Muscle layer of duodenum (tissue), 2 donors: Measurements from ENCODE around the gene PHACTR4.

ENCODE experiments used
- H3K27ac ChIP-seq: one replicate; pipeline ENCODE4 v1.7.0; 2013; ENCODE audit warnings: mild to moderate bottlenecking, low read length
- H3K27me3 ChIP-seq: one replicate; pipeline ENCODE4 v1.7.0; 2013; ENCODE audit warnings: low read depth, mild to moderate bottlenecking, control low read depth, low read length
- H3K36me3 ChIP-seq, 2 donors: one replicate each; pipeline ENCODE4 v1.7.0; 2013; ENCODE audit warnings: low read length in 2 of 2, control low read depth in 1 of 2, mild to moderate bottlenecking in 1 of 2; ENCODE audit not compliant: insufficient read depth in 2 of 2, control insufficient read depth in 1 of 2
- H3K4me1 ChIP-seq, 2 donors: one replicate each; pipeline ENCODE4 v1.7.0; 2013; ENCODE audit warnings: low read length in 2 of 2, mild to moderate bottlenecking in 2 of 2, control low read depth in 1 of 2, moderate library complexity in 1 of 2; ENCODE audit not compliant: insufficient read depth in 2 of 2, control insufficient read depth in 1 of 2
- H3K4me3 ChIP-seq, 2 donors: one replicate each; pipeline ENCODE4 v1.7.0; 2013; ENCODE audit warnings: low read length in 2 of 2, low read depth in 1 of 2, mild to moderate bottlenecking in 1 of 2
- H3K9me3 ChIP-seq, 2 donors: one replicate each; pipeline ENCODE4 v1.7.0; 2013; ENCODE audit warnings: low read length in 2 of 2, control low read depth in 1 of 2, mild to moderate bottlenecking in 1 of 2; ENCODE audit not compliant: control insufficient read depth in 1 of 2
- donor health status: healthy.

PHACTR4 gene

DNA sequence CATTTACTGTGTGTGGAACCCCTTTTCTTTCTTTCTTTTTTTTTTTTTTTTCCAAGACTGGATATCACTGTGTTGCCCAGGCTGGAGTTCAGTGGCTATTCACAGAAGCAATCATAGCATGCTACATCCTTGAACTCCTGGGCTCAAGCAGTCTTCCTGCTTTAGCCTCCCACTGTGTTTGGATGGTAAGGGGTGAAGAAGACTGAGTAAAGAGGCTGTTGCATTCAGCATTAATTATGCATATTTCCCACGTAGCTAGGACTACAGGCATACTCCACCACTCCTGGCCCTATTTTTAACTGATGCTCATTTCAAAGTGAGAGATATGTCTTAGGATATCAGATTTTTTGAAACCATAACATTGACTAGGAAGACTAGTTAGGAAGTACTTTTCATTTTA lies 39.5 kb downstream of the PHACTR4 start:
- H3K4me3 ChIP-seq, result no peak overlapping the region
- H3K36me3 ChIP-seq, result peaks cover 0 to 5% of the 10 kb centered on the region in 2 donors
- H3K9me3 ChIP-seq, result no peaks in the 10 kb centered on the region
- H3K27ac ChIP-seq, result no peak overlapping the region
- H3K27me3 ChIP-seq, result no peaks in the 10 kb centered on the region
- peaks cover 0 to 5% of the 10 kb centered on the region in 2 donors for H3K4me1 ChIP-seq

DNA sequence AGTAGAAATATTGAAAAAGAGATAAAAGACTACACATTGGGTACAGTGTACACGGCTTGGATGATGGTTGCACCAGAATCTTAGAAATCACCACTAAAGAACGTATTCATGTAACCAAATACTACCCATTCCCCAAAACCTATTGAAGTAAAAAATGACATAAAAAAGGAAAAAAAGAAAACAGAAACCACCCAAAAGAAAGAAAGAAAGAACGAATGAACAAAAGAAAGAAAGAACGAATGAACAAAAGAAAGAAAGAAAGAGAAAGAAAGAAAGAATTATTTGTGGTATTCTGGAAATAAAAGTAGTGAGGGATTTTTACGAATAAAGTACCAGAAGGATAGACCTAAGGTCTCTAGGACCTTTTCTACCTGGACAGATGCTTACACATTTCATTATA lies 42.1 kb downstream of the PHACTR4 start:
- Histone ChIP-seq H3K27me3 (no peaks in the 10 kb centered on the region), H3K9me3 (no peaks in the 10 kb centered on the region), H3K36me3 (peaks cover 0 to 5% of the 10 kb centered on the region in 2 donors), H3K27ac (no peak overlapping the region), H3K4me1 (peaks cover 3 to 5% of the 10 kb centered on the region in 2 donors), H3K4me3 (no peak overlapping the region)

DNA sequence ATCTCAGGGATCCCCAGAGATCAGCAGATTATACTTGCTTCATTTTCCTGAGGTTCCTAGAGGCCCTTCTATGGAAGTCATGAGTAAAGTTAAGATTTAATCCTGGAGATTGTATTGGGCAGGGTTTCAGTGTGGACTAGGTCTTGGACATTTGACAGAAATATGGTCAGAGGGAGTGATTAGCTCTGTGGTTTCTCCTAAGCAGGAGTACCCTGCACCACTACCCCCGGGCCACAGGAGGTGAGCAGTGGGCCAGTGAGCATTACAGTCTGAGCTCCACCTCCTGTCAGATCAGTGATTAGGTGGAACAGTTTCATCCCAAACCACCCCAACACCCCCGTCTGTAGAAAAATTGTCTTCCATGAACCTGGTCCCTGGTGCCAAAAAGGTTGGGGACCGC lies 43.2 kb downstream of the PHACTR4 start:
- Histone ChIP-seq H3K36me3 (peaks cover 0 to 5% of the 10 kb centered on the region in 2 donors), H3K9me3 (no peaks in the 10 kb centered on the region), H3K4me1 (peaks cover 6 to 7% of the 10 kb centered on the region in 2 donors), H3K4me3 (no peak overlapping the region), H3K27me3 (no peaks in the 10 kb centered on the region), H3K27ac (no peak overlapping the region)

DNA sequence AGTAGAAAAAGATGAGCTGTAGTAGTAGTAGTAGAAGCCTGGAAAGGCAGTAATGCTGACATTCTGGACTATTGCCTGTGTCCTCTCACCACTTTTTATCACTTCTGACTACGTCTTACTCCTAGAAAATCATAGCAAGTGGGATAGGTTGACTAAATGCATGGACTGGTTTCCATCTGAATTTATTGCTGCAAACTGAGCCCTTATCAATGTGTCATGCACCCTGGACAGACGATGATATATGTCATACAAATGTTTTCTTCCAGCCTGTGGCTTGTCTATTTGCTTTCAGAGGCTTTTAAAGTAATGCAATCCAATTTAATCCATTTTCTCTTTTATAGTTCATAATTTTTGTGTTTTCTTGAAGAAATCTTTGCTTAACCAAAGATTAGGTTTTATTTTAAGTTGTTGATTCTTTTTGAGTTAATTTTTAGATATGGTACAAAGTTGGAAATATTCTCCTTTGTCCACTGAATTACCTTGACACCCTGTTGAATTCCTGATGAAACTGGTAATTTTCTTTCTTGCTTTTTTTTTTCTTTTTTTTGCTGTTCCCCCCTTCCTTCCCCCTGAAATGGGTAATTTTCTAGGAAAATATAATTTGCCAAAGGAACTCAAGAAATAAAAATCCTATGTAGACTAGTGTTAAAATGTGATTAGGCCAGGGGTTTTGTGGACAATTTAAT lies 47.1 kb downstream of the PHACTR4 start:
- Histone ChIP-seq H3K9me3 (no peaks in the 10 kb centered on the region), H3K4me3 (no peak overlapping the region), H3K4me1 (peaks cover 3 to 8% of the 10 kb centered on the region in 2 donors), H3K36me3 (peaks cover 0 to under 1% of the 10 kb centered on the region in 2 donors), H3K27ac (no peak overlapping the region), H3K27me3 (no peaks in the 10 kb centered on the region)

DNA sequence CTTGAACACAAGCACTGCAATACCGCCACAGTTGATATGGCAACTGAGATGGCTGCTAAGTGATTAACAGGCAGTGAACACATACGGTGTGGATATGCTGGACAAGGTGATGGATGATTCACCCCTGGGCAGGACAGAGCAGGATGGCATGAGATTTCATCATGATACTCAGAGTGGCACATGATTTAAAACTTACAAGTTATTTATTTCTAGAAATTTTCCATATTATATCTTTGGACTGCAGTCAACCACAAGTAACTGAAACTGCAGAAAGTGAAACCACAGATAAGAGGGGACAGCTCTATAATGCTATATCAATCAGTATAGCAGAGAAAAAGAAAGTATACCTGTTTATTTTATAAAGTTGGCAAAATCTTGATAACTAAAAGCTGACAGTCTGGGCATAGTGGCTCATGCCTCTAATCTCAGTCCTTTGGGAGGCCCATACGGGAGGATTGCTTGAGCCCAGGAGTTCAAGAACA lies 47.9 kb downstream of the PHACTR4 start:
- Histone ChIP-seq H3K27me3 (no peaks in the 10 kb centered on the region), H3K36me3 (no peaks in the 10 kb centered on the region), H3K27ac (no peak overlapping the region), H3K9me3 (no peaks in the 10 kb centered on the region), H3K4me3 (no peak overlapping the region), H3K4me1 (peaks cover 3 to 8% of the 10 kb centered on the region in 2 donors)

DNA sequence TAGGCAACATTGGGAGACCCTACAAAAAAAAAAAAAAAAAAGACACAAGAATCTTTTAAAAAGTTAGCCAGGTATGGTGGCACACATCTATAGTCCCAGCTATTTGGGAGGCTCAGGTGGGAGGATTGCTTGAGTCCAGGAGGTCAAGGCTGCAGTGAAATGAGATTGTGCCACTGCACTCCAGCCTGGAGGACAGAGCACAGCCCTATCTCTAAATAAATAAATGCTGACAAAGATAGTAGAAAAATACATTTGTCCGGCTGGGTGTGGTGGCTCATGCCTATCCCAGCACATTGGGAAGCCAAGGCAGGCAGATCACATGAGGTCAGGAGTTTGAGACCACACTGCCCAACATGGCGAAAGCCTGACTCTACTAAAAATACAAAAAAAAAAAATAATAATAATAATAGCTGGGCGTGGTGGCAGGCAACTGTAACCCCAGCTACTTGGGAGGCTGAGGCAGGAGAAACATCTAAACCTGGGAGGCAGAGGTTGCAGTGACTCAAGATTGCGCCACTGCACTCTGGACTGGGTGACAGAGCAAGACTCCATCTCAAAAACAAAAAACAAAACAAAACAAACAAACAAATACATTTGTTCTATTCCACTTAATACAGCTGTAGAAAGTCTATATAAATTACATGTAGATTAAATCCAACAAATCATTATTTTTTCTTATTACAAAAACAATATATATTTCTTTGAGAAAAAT lies 48.5 kb downstream of the PHACTR4 start:
- Histone ChIP-seq H3K9me3 (no peaks in the 10 kb centered on the region), H3K27me3 (no peaks in the 10 kb centered on the region), H3K4me3 (no peak overlapping the region), H3K27ac (no peak overlapping the region), H3K4me1 (peaks cover 3 to 8% of the 10 kb centered on the region in 2 donors), H3K36me3 (no peaks in the 10 kb centered on the region)

DNA sequence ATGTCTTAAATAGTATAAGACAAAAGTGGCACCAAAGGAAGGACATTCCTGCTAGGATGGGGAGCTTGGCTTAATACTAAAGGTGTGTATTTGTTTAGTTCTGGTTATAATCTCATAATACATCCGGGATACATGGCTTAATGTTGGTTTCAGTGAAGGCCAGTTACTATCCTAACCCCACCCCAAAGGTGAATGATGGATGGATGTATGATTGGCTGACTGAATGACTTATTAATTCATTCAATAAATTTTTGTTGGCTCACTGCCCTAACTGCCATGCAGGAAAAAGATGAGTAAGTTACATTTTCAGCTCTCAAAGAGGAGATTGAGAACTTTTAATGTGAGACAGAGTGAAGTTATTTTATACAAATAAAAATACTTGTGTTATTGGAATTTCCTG lies 52.2 kb downstream of the PHACTR4 start:
- no peaks in the 10 kb centered on the region for H3K36me3 ChIP-seq
- H3K27me3 ChIP-seq, result no peaks in the 10 kb centered on the region
- no peak overlapping the region for H3K27ac ChIP-seq
- H3K4me3 ChIP-seq, result no peak overlapping the region
- H3K4me1 ChIP-seq, result peaks cover 3 to 4% of the 10 kb centered on the region in 2 donors
- no peaks in the 10 kb centered on the region for H3K9me3 ChIP-seq

DNA sequence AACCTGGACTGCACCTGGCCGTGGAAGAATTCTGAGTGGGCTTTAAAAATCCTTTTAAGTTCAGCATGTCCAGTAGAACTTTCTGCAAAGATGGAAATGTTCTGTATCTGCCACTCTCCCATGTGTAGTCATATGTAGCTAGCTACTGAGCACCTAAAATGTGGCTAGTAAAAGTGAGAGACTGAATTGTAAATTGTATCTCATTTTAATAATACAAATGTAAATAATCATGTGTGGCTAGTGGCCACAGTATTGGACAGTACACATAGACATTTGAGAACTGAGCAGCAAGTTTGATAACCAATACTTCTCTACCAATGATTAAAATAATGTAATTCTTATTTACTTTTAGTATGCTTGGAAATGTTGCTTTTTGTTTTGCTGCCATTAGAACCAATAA lies 57.3 kb downstream of the PHACTR4 start:
- Histone ChIP-seq H3K36me3 (no peaks in the 10 kb centered on the region), H3K4me1 (no peaks in the 10 kb centered on the region), H3K27me3 (no peaks in the 10 kb centered on the region), H3K9me3 (no peaks in the 10 kb centered on the region), H3K4me3 (no peak overlapping the region), H3K27ac (no peak overlapping the region)

DNA sequence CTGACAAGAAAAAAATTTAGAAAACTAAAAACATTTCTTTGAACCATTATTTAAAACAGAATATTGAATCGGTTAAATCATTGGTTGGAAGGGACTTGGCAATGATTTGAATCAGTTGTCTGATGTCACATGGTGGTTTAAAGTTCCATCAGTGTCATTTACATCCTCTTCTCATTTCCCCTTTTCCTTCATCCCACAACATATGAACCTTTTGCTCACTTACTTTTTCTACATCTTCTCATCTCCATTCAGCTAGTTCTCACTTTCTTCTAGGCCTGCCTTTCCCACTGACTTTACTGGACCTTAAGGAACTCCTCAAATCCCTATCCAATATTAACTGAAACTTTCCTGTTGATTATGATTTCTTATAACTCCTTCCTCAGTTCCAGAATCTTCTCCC lies 58.5 kb downstream of the PHACTR4 start:
- no peaks in the 10 kb centered on the region for H3K36me3 ChIP-seq
- H3K4me1 ChIP-seq, result no peaks in the 10 kb centered on the region
- H3K4me3 ChIP-seq, result no peak overlapping the region
- H3K27me3 ChIP-seq, result no peaks in the 10 kb centered on the region
- no peak overlapping the region for H3K27ac ChIP-seq
- no peaks in the 10 kb centered on the region for H3K9me3 ChIP-seq

DNA sequence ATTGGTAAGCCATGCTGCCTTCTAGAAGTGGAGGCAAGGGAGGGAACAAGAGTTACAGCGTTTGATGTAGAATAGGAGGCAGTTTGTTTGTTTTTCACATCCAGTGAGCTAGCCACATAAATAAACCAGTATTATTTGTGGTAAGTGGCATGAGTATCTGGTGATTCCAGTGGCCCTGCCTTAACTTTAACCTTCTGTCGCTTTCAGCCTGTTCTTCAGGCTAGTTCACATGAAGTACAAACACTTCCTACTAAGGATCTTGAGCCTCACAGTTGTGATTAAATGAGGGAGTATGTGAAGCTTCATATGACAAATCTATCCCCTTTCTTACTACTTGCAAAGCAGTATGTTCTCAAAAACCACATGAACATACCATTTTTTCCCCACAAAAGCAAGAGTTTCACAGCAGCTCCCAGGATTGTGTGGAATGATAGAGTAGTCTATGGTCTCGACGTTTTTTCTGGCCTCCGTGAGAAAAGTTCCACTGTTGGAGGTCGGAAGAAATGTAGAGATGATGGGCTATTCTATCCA lies 59.5 kb downstream of the PHACTR4 start:
- Histone ChIP-seq H3K4me1 (no peaks in the 10 kb centered on the region), H3K27ac (no peak overlapping the region), H3K36me3 (no peaks in the 10 kb centered on the region), H3K9me3 (no peaks in the 10 kb centered on the region), H3K4me3 (no peak overlapping the region), H3K27me3 (no peaks in the 10 kb centered on the region)

DNA sequence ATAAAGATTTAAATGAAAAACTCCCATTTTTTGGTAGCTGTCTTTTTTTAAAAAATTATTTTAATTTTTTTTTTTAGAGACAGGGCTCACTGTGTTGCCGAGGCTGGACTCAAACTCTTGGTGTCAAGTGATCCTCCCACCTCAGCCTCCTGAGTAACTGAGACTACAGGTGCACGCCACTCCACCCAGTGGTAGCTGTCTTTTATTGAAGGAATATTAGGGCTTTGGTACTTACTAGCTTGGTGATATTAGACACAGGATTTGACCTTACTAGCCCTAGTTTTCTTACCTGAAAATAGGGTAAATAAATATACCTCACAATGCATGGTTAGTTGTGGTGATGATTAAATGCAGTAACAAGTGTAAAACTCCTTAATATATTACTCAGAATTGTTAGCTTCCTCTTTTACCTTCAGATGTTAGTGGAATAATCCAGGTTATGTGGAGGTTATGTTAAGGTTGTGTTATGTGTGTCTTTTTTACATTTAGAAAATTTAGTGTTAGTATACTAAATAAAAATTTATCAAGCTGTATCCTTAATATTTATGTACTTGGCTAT lies 66.8 kb downstream of the PHACTR4 start:
- Histone ChIP-seq H3K27ac (no peak overlapping the region), H3K4me1 (peaks cover 0 to 9% of the 10 kb centered on the region in 2 donors), H3K9me3 (no peaks in the 10 kb centered on the region), H3K4me3 (no peak overlapping the region), H3K27me3 (no peaks in the 10 kb centered on the region), H3K36me3 (no peaks in the 10 kb centered on the region)
